H9 (cell line): ENCODE measurements around the gene IRX4. TPM values are rescaled to one million over a fixed set of nuclear protein-coding genes. Genes with fewer than 3 reads are reported as not detected.

Experiments
- DNase-seq: peaks from one replicate; pipeline ENCODE4 v3.0.0-alpha.2; 2017
- H2AFZ ChIP-seq: one replicate; pipeline ENCODE4 v1.6.1; 2013; ENCODE audit warnings: mild to moderate bottlenecking, low read length, control low read depth, moderate library complexity
- H2AK5ac ChIP-seq: 2 replicates; pipeline ENCODE4 v1.6.1; 2013; ENCODE audit warnings: low read length, control low read depth, mixed read lengths; ENCODE audit not compliant: insufficient read length
- H2BK120ac ChIP-seq: one replicate; pipeline ENCODE4 v1.6.1; 2013; ENCODE audit warnings: low read depth, mild to moderate bottlenecking, low read length, control low read depth, inconsistent platforms; ENCODE audit not compliant: poor library complexity, severe bottlenecking
- H2BK12ac ChIP-seq: 2 replicates; pipeline ENCODE4 v1.6.1; 2013; ENCODE audit warnings: low read length, control low read depth, mixed read lengths, low read depth; ENCODE audit not compliant: insufficient read length
- H2BK15ac ChIP-seq: 2 replicates; pipeline ENCODE4 v1.6.1; 2013; ENCODE audit warnings: low read depth, low read length, control low read depth
- H2BK20ac ChIP-seq: one replicate; pipeline ENCODE4 v1.6.1; 2013; ENCODE audit warnings: low read depth, mild to moderate bottlenecking, low read length, control low read depth, inconsistent platforms; ENCODE audit not compliant: poor library complexity, severe bottlenecking
- H2BK5ac ChIP-seq: 2 replicates; pipeline ENCODE4 v1.6.1; 2013; ENCODE audit warnings: low read length, control low read depth, mixed read lengths; ENCODE audit not compliant: insufficient read length
- H3K14ac ChIP-seq: 2 replicates; pipeline ENCODE4 v1.6.1; 2013; ENCODE audit warnings: low read length, control low read depth; ENCODE audit not compliant: insufficient read depth
- H3K18ac ChIP-seq: 2 replicates; pipeline ENCODE4 v1.6.1; 2013; ENCODE audit warnings: low read depth, mild to moderate bottlenecking, mixed read lengths, low read length, control low read depth; ENCODE audit not compliant: insufficient read length
- H3K23ac ChIP-seq: 2 replicates; pipeline ENCODE4 v1.6.1; 2013; ENCODE audit warnings: low read length, control low read depth, mixed read lengths, low read depth; ENCODE audit not compliant: insufficient read length
- H3K23me2 ChIP-seq: 2 replicates; pipeline ENCODE4 v1.6.1; 2013; ENCODE audit warnings: low read depth, mild to moderate bottlenecking, mixed read lengths, low read length, control low read depth; ENCODE audit not compliant: insufficient read length, poor library complexity, severe bottlenecking
- H3K27ac ChIP-seq: 2 replicates; pipeline ENCODE4 v1.5.1; 2013; ENCODE audit warnings: low read length, control low read depth, mixed read lengths, low read depth; ENCODE audit not compliant: insufficient read length
- H3K27me3 ChIP-seq: 2 replicates; pipeline ENCODE4 v1.6.1; 2013; ENCODE audit warnings: low read length, control low read depth, inconsistent platforms; ENCODE audit not compliant: insufficient read depth
- H3K4ac ChIP-seq: 2 replicates; pipeline ENCODE4 v1.6.1; 2013; ENCODE audit warnings: low read depth, mild to moderate bottlenecking, control low read depth, inconsistent platforms, low read length, moderate library complexity
- H3K4me1 ChIP-seq: 2 replicates; pipeline ENCODE4 v1.6.1; 2013; ENCODE audit warnings: low read length, control low read depth, inconsistent platforms; ENCODE audit not compliant: insufficient read depth
- H3K4me2 ChIP-seq: 2 replicates; pipeline ENCODE4 v1.6.1; 2013; ENCODE audit warnings: low read length, control low read depth, mixed read lengths; ENCODE audit not compliant: insufficient read length, insufficient read depth
- H3K56ac ChIP-seq: 2 replicates; pipeline ENCODE4 v1.6.1; 2013; ENCODE audit warnings: low read depth, mild to moderate bottlenecking, mixed read lengths, low read length, control low read depth; ENCODE audit not compliant: insufficient read length
- H3K79me1 ChIP-seq: 2 replicates; pipeline ENCODE4 v1.6.1; 2013; ENCODE audit warnings: low read depth, mild to moderate bottlenecking, moderate library complexity, low read length, control low read depth, inconsistent platforms; ENCODE audit not compliant: insufficient read depth, poor library complexity, severe bottlenecking
- H3K79me2 ChIP-seq: 2 replicates; pipeline ENCODE4 v1.6.1; 2013; ENCODE audit warnings: low read length, control low read depth, inconsistent platforms; ENCODE audit not compliant: insufficient read depth
- H3K9ac ChIP-seq: 2 replicates; pipeline ENCODE4 v1.6.1; 2013; ENCODE audit warnings: low read length, control low read depth, mixed read lengths; ENCODE audit not compliant: insufficient read length; ENCODE audit errors: extremely low read depth
- H3K9me3 ChIP-seq: one replicate; pipeline ENCODE4 v1.6.1; 2013; ENCODE audit warnings: low read depth, low read length, inconsistent platforms; ENCODE audit not compliant: control insufficient read depth
- H3T11ph ChIP-seq: one replicate; pipeline ENCODE4 v1.6.1; 2013; ENCODE audit warnings: mild to moderate bottlenecking, low read length, control low read depth, inconsistent platforms
- H4K20me1 ChIP-seq: one replicate; pipeline ENCODE4 v1.6.1; 2013; ENCODE audit not compliant: control insufficient read depth, insufficient read length, insufficient read depth
- H4K5ac ChIP-seq: 2 replicates; pipeline ENCODE4 v1.6.1; 2013; ENCODE audit warnings: low read depth, mild to moderate bottlenecking, mixed read lengths, low read length, control low read depth; ENCODE audit not compliant: insufficient read length
- H4K8ac ChIP-seq: replicated peaks from 2 replicates; pipeline ENCODE4 v1.6.1; 2013; ENCODE audit warnings: low read length, control low read depth, mixed read lengths, low read depth; ENCODE audit not compliant: insufficient read length
- H4K91ac ChIP-seq: 2 replicates; pipeline ENCODE4 v1.6.1; 2013; ENCODE audit warnings: low read depth, mild to moderate bottlenecking, moderate library complexity, mixed read lengths, low read length, control low read depth; ENCODE audit not compliant: insufficient read length
- H3K27ac Mint-ChIP-seq, 3 experiments: 2 replicates in 2 of 3; 3 replicates in 1 of 3; pipeline ENCODE4 v1.8.0; 2020 to 2021; ENCODE audit warnings: mixed read lengths in 3 of 3, mild to moderate bottlenecking in 1 of 3, moderate library complexity in 1 of 3
- H3K27me3 Mint-ChIP-seq: 2 replicates; pipeline ENCODE4 v1.8.0; 2021; ENCODE audit warnings: low read depth, mild to moderate bottlenecking, moderate library complexity, mixed read lengths
- H3K36me3 Mint-ChIP-seq, 3 experiments: 2 replicates in 2 of 3; 3 replicates in 1 of 3; pipeline ENCODE4 v1.8.0; 2020 to 2021; ENCODE audit warnings: low read depth in 3 of 3, mixed read lengths in 3 of 3; ENCODE audit not compliant: insufficient read depth in 1 of 3
- H3K4me1 Mint-ChIP-seq, 2 experiments: 2 replicates each; pipeline ENCODE4 v1.8.0; 2020; ENCODE audit warnings: mixed read lengths in 2 of 2
- H3K4me3 Mint-ChIP-seq, 2 experiments: 2 replicates in 1 of 2; 3 replicates in 1 of 2; pipeline ENCODE4 v1.8.0; 2020 to 2021; ENCODE audit warnings: mild to moderate bottlenecking in 2 of 2, mixed read lengths in 2 of 2, moderate library complexity in 1 of 2
- H3K9me3 Mint-ChIP-seq, 2 experiments: 2 replicates in 1 of 2; 3 replicates in 1 of 2; pipeline ENCODE4 v1.8.0; 2020; ENCODE audit warnings: mild to moderate bottlenecking in 2 of 2, mixed read lengths in 2 of 2, moderate library complexity in 1 of 2
- CTCF ChIP-seq: fragments of 200-600 bp; sonication (generic); conservative IDR thresholded peaks from 3 replicates; pipeline ENCODE4 v1.8.0; 2021; ENCODE audit warnings: antibody characterized with exemption, mild to moderate bottlenecking
- WGBS: extraction: QIAGEN DNeasy Blood & Tissue Kit; methylation state at CpG from one replicate; pipeline ENCODE4 v1.1.7; 2013; ENCODE audit warnings: missing lambda C conversion rate, low lambda C conversion rate, mixed read lengths; ENCODE audit not compliant: insufficient read length; ENCODE audit errors: extremely low coverage; 5-methylcytosine and 5-hydroxymethylcytosine counted together
- total RNA-seq: library from RNA; stranded (reverse); gene quantifications from 2 replicates; pipeline ENCODE4 v1.2.1, GENCODE V29; 2021

Gene IRX4
- total RNA-seq, 1 experiment from 2014 or later = 3.2 TPM

DNA sequence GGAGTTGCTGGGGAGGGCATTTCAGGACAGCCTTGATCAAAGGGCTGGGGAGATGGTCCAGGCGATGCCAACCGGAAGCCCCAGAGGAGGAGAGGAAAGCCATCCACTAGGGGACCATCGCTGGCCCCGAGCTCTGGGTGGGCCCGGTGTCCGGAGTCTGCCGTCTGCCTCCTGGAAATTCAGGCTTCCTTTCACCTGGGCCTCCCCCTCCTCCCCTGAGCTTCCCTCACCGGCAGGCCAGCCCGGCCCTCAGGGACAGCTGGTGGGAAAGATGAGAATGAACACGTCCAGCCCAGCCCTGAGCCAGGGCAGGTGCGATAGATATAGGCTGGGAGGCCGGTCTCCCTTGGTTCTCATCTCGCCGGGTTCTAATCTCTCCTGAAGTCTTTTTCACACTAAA lies 17.2 kb downstream of the IRX4 start:
- Histone ChIP-seq H3K4me2 (no peak overlapping the region), H3T11ph (no peak overlapping the region), H3K79me2 (no peaks in the 10 kb centered on the region), H3K23ac (no peak overlapping the region), H2BK20ac (no peak overlapping the region), H3K18ac (no peak overlapping the region), H3K9me3 (no peaks in the 10 kb centered on the region), H2BK15ac (no peak overlapping the region), H2AFZ (no peak overlapping the region), H3K14ac (no peak overlapping the region), H3K4ac (no peak overlapping the region), H3K9ac (no peak overlapping the region), H4K8ac (no peak overlapping the region), H3K27me3 (no peaks in the 10 kb centered on the region), H2AK5ac (no peak overlapping the region), H2BK12ac (no peak overlapping the region), H2BK5ac (no peak overlapping the region), H2BK120ac (no peak overlapping the region), H4K5ac (no peak overlapping the region), H3K27ac (no peak overlapping the region), H3K23me2 (no peaks in the 10 kb centered on the region), H3K56ac (no peak overlapping the region), H4K91ac (no peak overlapping the region), H3K79me1 (no peaks in the 10 kb centered on the region), H3K4me1 (no peaks in the 10 kb centered on the region), H4K20me1 (no peaks in the 10 kb centered on the region)
- no peak for TF ChIP-seq CTCF
- Mint-ChIP-seq H3K36me3 (no peaks in the 10 kb centered on the region; a peak in 1 of 7 replicates), H3K9me3 (no peaks in the 10 kb centered on the region; a peak in 1 of 5 replicates), H3K4me3 (no peak overlapping the region), H3K27me3 (peaks cover 40% of the 10 kb centered on the region), H3K4me1 (peaks cover 0 to 10% of the 10 kb centered on the region in 2 experiments; a peak in 1 of 4 replicates), H3K27ac (no peak overlapping the region; a peak in 1 of 7 replicates)
- no CpG with 5 or more reads among the region's 14 CpGs for WGBS
- no peak for DNase-seq
